Measurements from ENCODE around the gene BDNF.

- TF ChIP-seq FOS (IDR thresholded peaks at IDR 0.05; ENCODE audit: borderline replicate concordance, insufficient read depth, low read length) = no peak
- TF ChIP-seq CTCF (IDR thresholded peaks at IDR 0.05; ENCODE audit: extremely low read depth in 1 of 2, insufficient read depth in 1 of 2, low read depth in 1 of 2, low read length in 2 of 2) = no peak
- TF ChIP-seq POLR2AphosphoS5 (IDR thresholded peaks at IDR 0.05; ENCODE audit: insufficient read depth, low read depth, low read length) = no peak
- TF ChIP-seq POLR2A (IDR thresholded peaks at IDR 0.05; ENCODE audit: low read depth, low read length) = no peak
- no peak for TF ChIP-seq MAX (IDR thresholded peaks at IDR 0.05; ENCODE audit: insufficient read depth, insufficient read length)
- TF ChIP-seq EZH2 (IDR thresholded peaks at IDR 0.05; ENCODE audit: borderline replicate concordance, low read depth, low read length, severe bottlenecking) = no peak
- no peak for TF ChIP-seq MYC (IDR thresholded peaks at IDR 0.05; ENCODE audit: low read depth, low read length)
- TF ChIP-seq JUN (IDR thresholded peaks at IDR 0.05; ENCODE audit: borderline replicate concordance, insufficient read depth, insufficient read length, low read depth) = no peak
Measured at GRCh38 chr11:27651711-27652110, 48.5 kb downstream of the BDNF start.

Data from endothelial cell of umbilical vein (primary cell).